ENCODE measurements around the gene ATP11C. TPM values are rescaled to one million over a fixed set of nuclear protein-coding genes. Genes with fewer than 3 reads are reported as not detected.

ATP11C gene
- total RNA-seq, 4 donors from 2014 or later = 5.9 to 24.4 (median 14.9) TPM

GRCh38 chrX:139892512-139892911 is 40.3 kb downstream of the ATP11C start:
- no peak for DNase-seq
- Histone ChIP-seq H3K27me3 (no peaks in the 10 kb centered on the region), H3K4me3 (no peak overlapping the region), H3K4me1 (peaks cover 0 to 5% (median 4%) of the 10 kb centered on the region in 3 donors), H3K9me3 (no peaks in the 10 kb centered on the region), H3K27ac (no peak overlapping the region), H3K36me3 (no peaks in the 10 kb centered on the region)
- TF ChIP-seq CTCF (IDR thresholded peaks at IDR 0.05) (no peak), POLR2A (IDR thresholded peaks at IDR 0.05) (no peak)
- WGBS, 2 donors = 35 to 50% methylated on average over 1 to 2 of the region's 2 CpGs
- intact Hi-C loops (cut with DNase I) = no loop called here

- Histone ChIP-seq H3K36me3 (no peaks in the 10 kb centered on the region), H3K9me3 (no peaks in the 10 kb centered on the region), H3K27ac (no peak overlapping the region), H3K4me1 (peaks cover 0 to 5% (median 4%) of the 10 kb centered on the region in 3 donors), H3K27me3 (no peaks in the 10 kb centered on the region), H3K4me3 (no peak overlapping the region)
- TF ChIP-seq POLR2A (IDR thresholded peaks at IDR 0.05) (no peak), CTCF (IDR thresholded peaks at IDR 0.05) (no peak)
- intact Hi-C loops (cut with DNase I) = no loop called here
- DNase-seq = no peak
- WGBS, 2 donors = 29 to 61% methylated on average over 3 of the region's 3 CpGs
These were observed 41.7 kb downstream of the ATP11C start for GRCh38 chrX:139890991-139891700.

GRCh38 chrX:139889760-139890159 is 43.1 kb downstream of the ATP11C start:
- DNase-seq = no peak
- Histone ChIP-seq H3K4me1 (peaks cover 0 to 5% (median 4%) of the 10 kb centered on the region in 3 donors), H3K36me3 (no peaks in the 10 kb centered on the region), H3K4me3 (no peak overlapping the region), H3K27ac (no peak overlapping the region), H3K27me3 (no peaks in the 10 kb centered on the region), H3K9me3 (no peaks in the 10 kb centered on the region)
- intact Hi-C loops (cut with DNase I) = no loop called here
- TF ChIP-seq CTCF (IDR thresholded peaks at IDR 0.05) (no peak), POLR2A (IDR thresholded peaks at IDR 0.05) (no peak)
- WGBS, 2 donors = 21 to 29% methylated on average over 1 of the region's 1 CpG

GRCh38 chrX:139883984-139884383 is 48.9 kb downstream of the ATP11C start:
- H3K4me1 ChIP-seq = no peaks in the 10 kb centered on the region
- no peaks in the 10 kb centered on the region for H3K27me3 ChIP-seq
- no peak overlapping the region for H3K27ac ChIP-seq
- no peaks in the 10 kb centered on the region for H3K9me3 ChIP-seq
- WGBS, 2 donors = 78 to 100% methylated on average over 1 of the region's 1 CpG
- no peak for DNase-seq
- no peaks in the 10 kb centered on the region for H3K36me3 ChIP-seq
- TF ChIP-seq POLR2A (IDR thresholded peaks at IDR 0.05) (no peak), CTCF (IDR thresholded peaks at IDR 0.05) (no peak)
- no peak overlapping the region for H3K4me3 ChIP-seq
- intact Hi-C loops (cut with DNase I) = no loop called here

GRCh38 chrX:139882299-139882698 is 50.6 kb downstream of the ATP11C start:
- intact Hi-C loops (cut with DNase I) = no loop called here
- DNase-seq = no peak
- H3K4me1 ChIP-seq = peaks cover 0 to 5% (median 0%) of the 10 kb centered on the region in 3 donors
- 31 to 38% methylated on average over 1 to 2 of the region's 2 CpGs for WGBS, 2 donors
- peak overlapping the region in 2 of 4 donors; percentile 9 to 50 for H3K27ac ChIP-seq
- H3K9me3 ChIP-seq = no peaks in the 10 kb centered on the region
- TF ChIP-seq CTCF (IDR thresholded peaks at IDR 0.05) (no peak), POLR2A (IDR thresholded peaks at IDR 0.05) (no peak)
- no peaks in the 10 kb centered on the region for H3K27me3 ChIP-seq
- no peak overlapping the region for H3K4me3 ChIP-seq
- H3K36me3 ChIP-seq = no peaks in the 10 kb centered on the region
